Natural killer cell (primary cell): ENCODE results near the gene AVPR1A. TPM values are rescaled to one million over a fixed set of nuclear protein-coding genes. Genes with fewer than 3 reads are reported as not detected.

Experiments
- ATAC-seq, 3 donors: fragments of 150-1000 bp in 2 of 3; fragments of 200-7000 bp in 1 of 3; cut with Tn5 transposase; 1 replicate in 1 of 3; 2 replicates in 2 of 3; pipeline ENCODE4 v1.10.0; 2021; ENCODE audit warnings: mild to moderate bottlenecking in 2 of 3, moderate library complexity in 2 of 3
- DNase-seq, 2 donors: peaks; one replicate each; pipeline versions ENCODE4 v3.0.0 to v3.0.0-alpha.2; 2013 to 2021; ENCODE audit warnings: mixed read lengths in 1 of 2
- H3K27ac ChIP-seq: one replicate; pipeline ENCODE4 v1.5.1; 2013; ENCODE audit warnings: mild to moderate bottlenecking, low read length
- H3K27me3 ChIP-seq: one replicate; pipeline ENCODE4 v1.6.1; 2013; ENCODE audit warnings: low read length; ENCODE audit not compliant: control insufficient read depth, insufficient read depth
- H3K36me3 ChIP-seq: one replicate; pipeline ENCODE4 v1.6.1; 2013; ENCODE audit warnings: low read length; ENCODE audit not compliant: control insufficient read depth, insufficient read depth
- H3K4me1 ChIP-seq: one replicate; pipeline ENCODE4 v1.6.1; 2013; ENCODE audit warnings: low read length; ENCODE audit not compliant: control insufficient read depth, insufficient read depth
- H3K4me3 ChIP-seq: one replicate; pipeline ENCODE4 v1.5.1; 2013; ENCODE audit warnings: low read length
- H3K9me3 ChIP-seq: one replicate; pipeline ENCODE4 v1.6.1; 2013; ENCODE audit warnings: low read length; ENCODE audit not compliant: control insufficient read depth, insufficient read depth
- H3K27ac Mint-ChIP-seq, 2 donors: one replicate each; pipeline ENCODE4 v1.8.0; 2022; ENCODE audit warnings: mild to moderate bottlenecking in 2 of 2, mixed read lengths in 2 of 2, moderate library complexity in 1 of 2
- H3K27me3 Mint-ChIP-seq, 2 donors: one replicate each; pipeline ENCODE4 v1.8.0; 2022; ENCODE audit warnings: low read depth in 2 of 2, mixed read lengths in 2 of 2
- H3K36me3 Mint-ChIP-seq: one replicate; pipeline ENCODE4 v1.8.0; 2022; ENCODE audit warnings: mixed read lengths
- H3K4me1 Mint-ChIP-seq, 2 donors: one replicate each; pipeline ENCODE4 v1.8.0; 2022; ENCODE audit warnings: mixed read lengths in 2 of 2
- H3K4me3 Mint-ChIP-seq: one replicate; pipeline ENCODE4 v1.8.0; 2022; ENCODE audit warnings: mild to moderate bottlenecking, moderate library complexity, mixed read lengths
- H3K9me3 Mint-ChIP-seq, 2 donors: one replicate each; pipeline ENCODE4 v1.8.0; 2022; ENCODE audit warnings: mixed read lengths in 2 of 2
- WGBS: methylation state at CpG from one replicate; pipeline ENCODE4 v1.1.7; 2013; ENCODE audit warnings: missing lambda C conversion rate; ENCODE audit not compliant: insufficient coverage; 5-methylcytosine and 5-hydroxymethylcytosine counted together
- intact Hi-C: fragments of 100-400 bp; cut with micrococcal nuclease; formaldehyde crosslinking; loops from one replicate; pipeline ENCODE4 v1.14.2; 2022
- total RNA-seq, 4 donors: library from RNA; stranded (reverse); fragments of 120-200 nt in 1 of 4; gene quantifications; one replicate each; pipeline versions ENCODE4 v1.2.3 to v1.2.4, GENCODE V29; 2013 to 2022
- TF ChIP-seq, protein P1 (sequence below): fragments of 200-600 bp; IDR thresholded peaks from one replicate; pipeline ENCODE4 v1.8.0; 2022; ENCODE audit warnings: antibody characterized with exemption

Gene AVPR1A
- under 1 TPM in 2 of 3 donors, not detected in 1; 0.10 to 0.16 TPM for total RNA-seq
- 1.4 TPM for total RNA-seq (2013)

DNA sequence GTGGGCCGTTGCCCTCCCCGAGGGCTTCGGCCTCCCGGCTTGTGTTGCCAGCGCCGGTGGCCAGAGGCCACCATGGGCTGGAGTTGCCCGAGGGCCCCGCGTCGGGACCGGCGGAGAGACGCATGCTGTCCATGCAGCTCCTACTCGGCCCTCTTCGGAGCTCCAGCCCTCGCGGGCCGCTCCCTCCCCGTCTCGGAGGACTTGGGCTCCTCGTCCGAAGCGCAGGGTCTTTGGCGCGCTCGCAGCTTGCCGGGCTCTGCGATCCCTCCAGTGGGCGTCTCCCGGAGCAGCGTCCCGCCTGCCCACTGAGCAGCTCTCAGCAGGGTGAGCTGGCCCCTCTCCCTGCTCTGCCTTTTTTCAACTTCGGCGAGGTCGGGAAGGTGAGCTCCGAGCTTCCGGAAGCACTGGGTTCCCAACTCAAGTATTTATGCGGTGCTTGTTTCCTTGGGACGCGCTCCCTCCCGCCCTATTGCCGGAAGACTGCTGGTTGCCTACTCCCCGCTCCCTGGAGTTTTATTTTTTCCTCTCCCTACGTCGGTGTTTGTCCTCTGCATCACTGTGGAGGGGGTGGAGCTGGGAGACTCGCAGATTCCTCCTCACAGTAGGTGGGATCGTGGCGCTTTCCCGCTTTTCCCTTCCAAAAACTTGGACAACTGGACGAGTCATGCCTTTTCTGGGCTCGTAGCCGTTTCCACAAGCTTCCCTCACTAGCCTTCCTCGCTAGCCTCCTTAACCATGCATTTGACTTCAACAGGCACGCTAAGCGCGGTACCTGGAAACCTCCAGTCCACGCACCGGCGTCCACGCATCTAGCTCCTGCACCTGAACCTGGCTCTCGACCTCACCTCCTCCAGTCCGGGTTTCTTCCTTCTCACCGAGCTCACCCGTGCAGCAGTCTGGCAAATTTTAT is at the start of gene AVPR1A:
TSS of gene AVPR1A (minus strand) at position 489 of the 910 bp plus-strand sequence. CDS start at position 124, 365 bp downstream.
- H3K4me3 ChIP-seq = no peak within 1 kb of the TSS
- no peak within 1 kb of the TSS for H3K4me3 Mint-ChIP-seq
- DNase-seq = no peak

DNA sequence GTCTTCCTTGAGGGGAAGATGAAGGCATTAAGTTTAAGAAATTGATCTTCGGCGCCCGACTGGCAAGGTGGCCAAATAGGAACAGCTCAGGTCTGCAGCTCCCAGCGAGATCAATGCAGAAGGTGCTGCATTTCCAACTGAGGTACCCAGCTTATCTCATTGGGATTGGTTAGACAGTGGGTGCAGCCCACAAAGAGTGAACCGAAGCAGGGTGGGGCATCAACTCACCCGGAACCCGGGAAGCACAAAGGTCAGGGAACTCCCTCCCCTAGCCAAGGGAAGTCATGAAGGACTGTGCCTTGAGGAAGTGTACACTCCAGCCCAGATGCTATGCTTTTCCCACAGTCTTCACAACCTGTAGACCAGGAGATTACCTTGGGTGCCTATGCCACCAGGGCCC is 45.2 kb upstream of the AVPR1A start:
- Mint-ChIP-seq H3K27me3 (no peaks in the 10 kb centered on the region), H3K27ac (no peak overlapping the region), H3K4me3 (no peak overlapping the region), H3K36me3 (peaks cover 7% of the 10 kb centered on the region), H3K4me1 (no peaks in the 10 kb centered on the region), H3K9me3 (peaks cover 10% of the 10 kb centered on the region in 2 donors)
- H3K27ac ChIP-seq = no peak overlapping the region
- TF ChIP-seq, protein P1, sequence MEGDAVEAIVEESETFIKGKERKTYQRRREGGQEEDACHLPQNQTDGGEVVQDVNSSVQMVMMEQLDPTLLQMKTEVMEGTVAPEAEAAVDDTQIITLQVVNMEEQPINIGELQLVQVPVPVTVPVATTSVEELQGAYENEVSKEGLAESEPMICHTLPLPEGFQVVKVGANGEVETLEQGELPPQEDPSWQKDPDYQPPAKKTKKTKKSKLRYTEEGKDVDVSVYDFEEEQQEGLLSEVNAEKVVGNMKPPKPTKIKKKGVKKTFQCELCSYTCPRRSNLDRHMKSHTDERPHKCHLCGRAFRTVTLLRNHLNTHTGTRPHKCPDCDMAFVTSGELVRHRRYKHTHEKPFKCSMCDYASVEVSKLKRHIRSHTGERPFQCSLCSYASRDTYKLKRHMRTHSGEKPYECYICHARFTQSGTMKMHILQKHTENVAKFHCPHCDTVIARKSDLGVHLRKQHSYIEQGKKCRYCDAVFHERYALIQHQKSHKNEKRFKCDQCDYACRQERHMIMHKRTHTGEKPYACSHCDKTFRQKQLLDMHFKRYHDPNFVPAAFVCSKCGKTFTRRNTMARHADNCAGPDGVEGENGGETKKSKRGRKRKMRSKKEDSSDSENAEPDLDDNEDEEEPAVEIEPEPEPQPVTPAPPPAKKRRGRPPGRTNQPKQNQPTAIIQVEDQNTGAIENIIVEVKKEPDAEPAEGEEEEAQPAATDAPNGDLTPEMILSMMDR = no peak
- DNase-seq = no peak
- no peak for ATAC-seq
- WGBS = 97% methylated on average over 7 of the region's 7 CpGs
- no peak overlapping the region for H3K4me3 ChIP-seq
- no peaks in the 10 kb centered on the region for H3K4me1 ChIP-seq
- intact Hi-C loops = no loop called here
- H3K36me3 ChIP-seq = no peaks in the 10 kb centered on the region
- peaks cover 4% of the 10 kb centered on the region for H3K9me3 ChIP-seq
- no peaks in the 10 kb centered on the region for H3K27me3 ChIP-seq

More for the DNA sequence above, at the start of gene AVPR1A:
- Mint-ChIP-seq H3K27ac (no peak within 1 kb of the TSS), H3K9me3 (no peaks in the 10 kb centered on the region), H3K36me3 (peaks cover 13% of the 10 kb centered on the region), H3K4me1 (peaks cover 0 to 14% of the 10 kb centered on the region in 2 donors), H3K27me3 (peaks cover 46 to 67% of the 10 kb centered on the region in 2 donors)
- no peak for ATAC-seq
- TF ChIP-seq, protein P1 = no peak
- H3K27me3 ChIP-seq = peaks cover 23% of the 10 kb centered on the region
- H3K9me3 ChIP-seq = no peaks in the 10 kb centered on the region
- peaks cover 11% of the 10 kb centered on the region for H3K4me1 ChIP-seq
- H3K36me3 ChIP-seq = no peaks in the 10 kb centered on the region
- 5% methylated on average over 61 of the region's 64 CpGs for WGBS
- no peak within 1 kb of the TSS for H3K27ac ChIP-seq
- intact Hi-C loops = no loop called here

DNA sequence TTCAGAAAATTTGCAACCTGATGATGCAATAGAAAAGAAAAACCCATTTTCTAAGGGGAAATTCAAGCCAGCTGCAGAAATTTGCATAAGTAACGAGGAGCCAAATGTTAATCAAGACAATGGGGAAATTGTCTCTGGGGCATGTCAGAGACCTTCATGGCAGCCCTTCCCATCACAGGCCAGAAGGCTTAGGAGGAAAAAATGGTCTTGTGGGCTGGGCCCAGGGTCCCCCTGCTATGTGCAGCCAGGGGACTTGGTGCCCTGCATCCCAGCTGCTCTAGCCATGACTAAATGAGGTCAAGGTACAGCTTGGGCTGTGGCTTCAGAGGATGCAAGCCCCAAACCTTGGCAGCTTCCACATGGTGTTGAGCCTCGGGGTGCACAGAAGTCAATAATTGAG is 28.2 kb upstream of the AVPR1A start:
- H3K4me3 Mint-ChIP-seq = no peak overlapping the region
- H3K4me3 ChIP-seq = no peak overlapping the region
- H3K27me3 Mint-ChIP-seq = no peaks in the 10 kb centered on the region
- no peak overlapping the region for H3K27ac Mint-ChIP-seq
- ATAC-seq = no peak
- peaks cover 7% of the 10 kb centered on the region for H3K9me3 ChIP-seq
- intact Hi-C loops = no loop called here
- H3K4me1 ChIP-seq = no peaks in the 10 kb centered on the region
- TF ChIP-seq, protein P1 = no peak
- no peaks in the 10 kb centered on the region for H3K4me1 Mint-ChIP-seq
- peaks cover 4 to 15% of the 10 kb centered on the region in 2 donors for H3K9me3 Mint-ChIP-seq
- H3K27me3 ChIP-seq = no peaks in the 10 kb centered on the region
- DNase-seq = no peak
- WGBS = 76% methylated on average over 2 of the region's 2 CpGs
- H3K27ac ChIP-seq = no peak overlapping the region
- H3K36me3 Mint-ChIP-seq = no peaks in the 10 kb centered on the region
- no peaks in the 10 kb centered on the region for H3K36me3 ChIP-seq
